ENCODE data around the gene NUP62. TPM values are rescaled to one million over a fixed set of nuclear protein-coding genes. Genes with fewer than 3 reads are reported as not detected.
"Not testable (repeated sequence)": the region's sequence is repeated elsewhere in the genome, so short reads cannot be mapped to it uniquely, and the experiment has no call there.

Gene NUP62
- total RNA-seq, 4 donors from 2014 or later, result 34.5 to 40.1 (median 34.9) TPM

- WGBS, 2 donors, result 60 to 68% methylated on average over 4 of the region's 5 CpGs
- TF ChIP-seq POLR2A (IDR thresholded peaks at IDR 0.05) (no peak), CTCF (IDR thresholded peaks at IDR 0.05) (no peak)
- Histone ChIP-seq H3K4me3 (no peak overlapping the region), H3K9me3 (no peaks in the 10 kb centered on the region), H3K27me3 (peaks cover 0 to 35% (median 0%) of the 10 kb centered on the region in 4 donors), H3K36me3 (no peaks in the 10 kb centered on the region), H3K27ac (no peak overlapping the region), H3K4me1 (peaks cover 0 to 5% (median 0%) of the 10 kb centered on the region in 3 donors)
- DNase-seq, result no peak
- intact Hi-C loops (cut with DNase I), result no loop called here
Measured at GRCh38 chr19:49968279-49968922, 39.1 kb upstream of the NUP62 start.

- peaks cover 0 to 27% (median 0%) of the 10 kb centered on the region in 4 donors for H3K27me3 ChIP-seq
- WGBS, 2 donors, result 60% methylated on average over 2 of the region's 10 CpGs; no CpG with 5 or more reads in 1 of the 2 donors
- H3K4me3 ChIP-seq; DNase-seq; H3K27ac ChIP-seq; intact Hi-C loops (cut with DNase I); H3K36me3 ChIP-seq; H3K9me3 ChIP-seq: not testable (repeated sequence)
- peaks cover 0 to 11% (median 0%) of the 10 kb centered on the region in 3 donors for H3K4me1 ChIP-seq
Measured at GRCh38 chr19:49960980-49961379, 31.7 kb upstream of the NUP62 start, which contains the start of gene SIGLEC11. TSS of gene SIGLEC11 (minus strand) at chr19:49961172. CDS start at chr19:49961081, 91 bp downstream.

GRCh38 chr19:49959892-49960291 is 30.6 kb upstream of the NUP62 start:
- intact Hi-C loops (cut with DNase I); H3K9me3 ChIP-seq; H3K36me3 ChIP-seq; H3K4me3 ChIP-seq; H3K27ac ChIP-seq; DNase-seq: not testable (repeated sequence)
- no CpG with 5 or more reads among the region's 12 CpGs for WGBS, 2 donors
- H3K27me3 ChIP-seq, result peaks cover 0 to 29% (median 0%) of the 10 kb centered on the region in 4 donors
- H3K4me1 ChIP-seq, result peaks cover 1 to 22% (median 2%) of the 10 kb centered on the region in 3 donors

GRCh38 chr19:49958596-49958995 is 29.3 kb upstream of the NUP62 start:
- intact Hi-C loops (cut with DNase I); H3K9me3 ChIP-seq; H3K36me3 ChIP-seq; H3K4me3 ChIP-seq; H3K27ac ChIP-seq; DNase-seq: not testable (repeated sequence)
- Histone ChIP-seq H3K27me3 (peaks cover 0 to 30% (median 0%) of the 10 kb centered on the region in 4 donors), H3K4me1 (peaks cover 10 to 34% (median 10%) of the 10 kb centered on the region in 3 donors)
- WGBS, 2 donors, result no CpG with 5 or more reads among the region's 13 CpGs

GRCh38 chr19:49958144-49958543 is 28.8 kb upstream of the NUP62 start:
- WGBS, 2 donors, result 24 to 35% methylated on average over 1 to 2 of the region's 9 CpGs
- H3K36me3 ChIP-seq; H3K4me3 ChIP-seq; DNase-seq; intact Hi-C loops (cut with DNase I); H3K27ac ChIP-seq; H3K9me3 ChIP-seq: not testable (repeated sequence)
- H3K27me3 ChIP-seq, result peaks cover 0 to 34% (median 0%) of the 10 kb centered on the region in 4 donors
- H3K4me1 ChIP-seq, result peaks cover 10 to 39% (median 10%) of the 10 kb centered on the region in 3 donors

GRCh38 chr19:49957262-49957915 is 28.1 kb upstream of the NUP62 start:
- Histone ChIP-seq H3K36me3 (no peaks in the 10 kb centered on the region), H3K27me3 (peaks cover 0 to 41% (median 0%) of the 10 kb centered on the region in 4 donors), H3K27ac (no peak overlapping the region), H3K9me3 (no peaks in the 10 kb centered on the region), H3K4me3 (no peak overlapping the region), H3K4me1 (peaks cover 10 to 40% (median 10%) of the 10 kb centered on the region in 3 donors)
- DNase-seq, result no peak
- 37 to 52% methylated on average over 10 of the region's 10 CpGs for WGBS, 2 donors
- intact Hi-C loops (cut with DNase I), result no loop called here
- TF ChIP-seq CTCF (IDR thresholded peaks at IDR 0.05) (no peak), POLR2A (IDR thresholded peaks at IDR 0.05) (no peak)

GRCh38 chr19:49956115-49956495 is 26.8 kb upstream of the NUP62 start:
- WGBS, 2 donors, result 76 to 80% methylated on average over 9 of the region's 9 CpGs
- intact Hi-C loops (cut with DNase I), result no loop called here
- no peak for DNase-seq
- peaks cover 10 to 40% (median 10%) of the 10 kb centered on the region in 3 donors for H3K4me1 ChIP-seq
- H3K27me3 ChIP-seq, result peaks cover 0 to 54% (median 0%) of the 10 kb centered on the region in 4 donors
- no peaks in the 10 kb centered on the region for H3K36me3 ChIP-seq
- no peak overlapping the region for H3K4me3 ChIP-seq
- TF ChIP-seq POLR2A (IDR thresholded peaks at IDR 0.05), result no peak
- TF ChIP-seq CTCF (IDR thresholded peaks at IDR 0.05), result no peak
- no peaks in the 10 kb centered on the region for H3K9me3 ChIP-seq
- H3K27ac ChIP-seq, result no peak overlapping the region
